Neural cell (in vitro differentiated cells): ENCODE data around the gene TSGA10IP.

Experiments used
- CTCF ChIP-seq: fragments of 450-650 bp; IDR thresholded peaks from 2 replicates; pipeline ENCODE4 v1.5.1; 2014; ENCODE audit warnings: antibody characterized with exemption, mild to moderate bottlenecking, moderate library complexity; ENCODE audit not compliant: poor library complexity, severe bottlenecking
- EP300 ChIP-seq: fragments of 450-650 bp; conservative IDR thresholded peaks from 2 replicates; pipeline ENCODE4 v1.6.1; 2014; ENCODE audit warnings: antibody characterized with exemption, mild to moderate bottlenecking, moderate library complexity; ENCODE audit not compliant: poor library complexity, severe bottlenecking
- POLR2AphosphoS5 ChIP-seq: IDR thresholded peaks from 2 replicates; pipeline ENCODE4 v1.6.1; 2012
- TF ChIP-seq, protein P1 (sequence below): IDR thresholded peaks from 2 replicates; pipeline ENCODE4 v1.6.1; 2012; ENCODE audit warnings: borderline replicate concordance

GRCh38 chr11:65973439-65974110, 28.3 kb downstream of the TSGA10IP start:
- TF ChIP-seq POLR2AphosphoS5 (no peak), CTCF (no peak), EP300 (no peak)
- TF ChIP-seq, protein P1, sequence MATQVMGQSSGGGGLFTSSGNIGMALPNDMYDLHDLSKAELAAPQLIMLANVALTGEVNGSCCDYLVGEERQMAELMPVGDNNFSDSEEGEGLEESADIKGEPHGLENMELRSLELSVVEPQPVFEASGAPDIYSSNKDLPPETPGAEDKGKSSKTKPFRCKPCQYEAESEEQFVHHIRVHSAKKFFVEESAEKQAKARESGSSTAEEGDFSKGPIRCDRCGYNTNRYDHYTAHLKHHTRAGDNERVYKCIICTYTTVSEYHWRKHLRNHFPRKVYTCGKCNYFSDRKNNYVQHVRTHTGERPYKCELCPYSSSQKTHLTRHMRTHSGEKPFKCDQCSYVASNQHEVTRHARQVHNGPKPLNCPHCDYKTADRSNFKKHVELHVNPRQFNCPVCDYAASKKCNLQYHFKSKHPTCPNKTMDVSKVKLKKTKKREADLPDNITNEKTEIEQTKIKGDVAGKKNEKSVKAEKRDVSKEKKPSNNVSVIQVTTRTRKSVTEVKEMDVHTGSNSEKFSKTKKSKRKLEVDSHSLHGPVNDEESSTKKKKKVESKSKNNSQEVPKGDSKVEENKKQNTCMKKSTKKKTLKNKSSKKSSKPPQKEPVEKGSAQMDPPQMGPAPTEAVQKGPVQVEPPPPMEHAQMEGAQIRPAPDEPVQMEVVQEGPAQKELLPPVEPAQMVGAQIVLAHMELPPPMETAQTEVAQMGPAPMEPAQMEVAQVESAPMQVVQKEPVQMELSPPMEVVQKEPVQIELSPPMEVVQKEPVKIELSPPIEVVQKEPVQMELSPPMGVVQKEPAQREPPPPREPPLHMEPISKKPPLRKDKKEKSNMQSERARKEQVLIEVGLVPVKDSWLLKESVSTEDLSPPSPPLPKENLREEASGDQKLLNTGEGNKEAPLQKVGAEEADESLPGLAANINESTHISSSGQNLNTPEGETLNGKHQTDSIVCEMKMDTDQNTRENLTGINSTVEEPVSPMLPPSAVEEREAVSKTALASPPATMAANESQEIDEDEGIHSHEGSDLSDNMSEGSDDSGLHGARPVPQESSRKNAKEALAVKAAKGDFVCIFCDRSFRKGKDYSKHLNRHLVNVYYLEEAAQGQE, result no peak
